Erythroblast (primary cell): ENCODE measurements around the gene FCER1G.

ENCODE experiments used
- GATA1 ChIP-seq: IDR thresholded peaks from 2 replicates; pipeline ENCODE4 v1.6.1; 2011; ENCODE audit warnings: low read depth, mild to moderate bottlenecking, control low read depth, low read length, moderate library complexity
- POLR2A ChIP-seq: IDR thresholded peaks from 2 replicates; pipeline ENCODE4 v1.6.1; 2011; ENCODE audit warnings: mild to moderate bottlenecking, low read length

- TF ChIP-seq POLR2A (no peak), GATA1 (no peak)
Measured at GRCh38 chr1:161200421-161200991, 14.6 kb upstream of the FCER1G start.
